ENCODE measurements around the gene NRXN3.

GRCh38 chr14:79420725-79421124 lies 1250.6 kb downstream of the NRXN3 start:
- TF ChIP-seq EZH2 (IDR thresholded peaks at IDR 0.05; ENCODE audit: low read depth, unreplicated experiment) = no peak
- no peak for TF ChIP-seq POLR2AphosphoS5 (IDR thresholded peaks at IDR 0.05; ENCODE audit: low read depth)
- no peak for TF ChIP-seq REST (IDR thresholded peaks at IDR 0.05; ENCODE audit: unreplicated experiment)
- TF ChIP-seq EZH2phosphoT487 (IDR thresholded peaks at IDR 0.05; ENCODE audit: unreplicated experiment) = no peak

Measured in GM23338 (cell line).